DOHH2 (cell line): Measurements from ENCODE around the gene NPM1.

Experiments
- EZH2phosphoT487 ChIP-seq: fragments of 200-600 bp; sonication (generic); IDR thresholded peaks from 2 replicates; pipeline ENCODE4 v1.6.1; 2017; ENCODE audit warnings: borderline replicate concordance, mild to moderate bottlenecking, antibody characterized with exemption, low read length, moderate library complexity, mixed read lengths
- TF ChIP-seq, protein P1 (sequence below): fragments of 200-600 bp; sonication (generic); IDR thresholded peaks from one replicate; pipeline ENCODE4 v1.5.1; 2014; ENCODE audit warnings: antibody characterized with exemption, mild to moderate bottlenecking, low read depth, low read length; ENCODE audit not compliant: poor library complexity, severe bottlenecking

DNA sequence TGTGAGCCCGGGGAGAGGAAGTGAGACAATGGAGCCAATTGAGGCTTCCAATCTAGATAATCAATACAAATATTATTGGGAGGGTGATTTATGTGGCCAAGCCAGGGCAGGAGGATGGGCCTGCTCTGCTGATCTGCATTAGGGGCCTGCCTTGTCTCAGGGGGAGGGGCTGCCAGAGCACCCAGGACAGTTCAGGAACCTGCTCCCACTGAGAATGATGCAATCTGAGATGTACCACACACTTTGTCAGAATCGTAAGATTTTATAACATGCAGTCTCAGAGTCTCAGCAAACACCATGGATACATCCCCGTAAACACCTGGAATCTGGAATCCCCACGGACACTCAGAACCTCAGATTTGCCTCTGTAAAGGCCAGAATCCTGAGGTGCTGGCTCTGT, 51.1 kb downstream of the NPM1 start:
- TF ChIP-seq, protein P1, sequence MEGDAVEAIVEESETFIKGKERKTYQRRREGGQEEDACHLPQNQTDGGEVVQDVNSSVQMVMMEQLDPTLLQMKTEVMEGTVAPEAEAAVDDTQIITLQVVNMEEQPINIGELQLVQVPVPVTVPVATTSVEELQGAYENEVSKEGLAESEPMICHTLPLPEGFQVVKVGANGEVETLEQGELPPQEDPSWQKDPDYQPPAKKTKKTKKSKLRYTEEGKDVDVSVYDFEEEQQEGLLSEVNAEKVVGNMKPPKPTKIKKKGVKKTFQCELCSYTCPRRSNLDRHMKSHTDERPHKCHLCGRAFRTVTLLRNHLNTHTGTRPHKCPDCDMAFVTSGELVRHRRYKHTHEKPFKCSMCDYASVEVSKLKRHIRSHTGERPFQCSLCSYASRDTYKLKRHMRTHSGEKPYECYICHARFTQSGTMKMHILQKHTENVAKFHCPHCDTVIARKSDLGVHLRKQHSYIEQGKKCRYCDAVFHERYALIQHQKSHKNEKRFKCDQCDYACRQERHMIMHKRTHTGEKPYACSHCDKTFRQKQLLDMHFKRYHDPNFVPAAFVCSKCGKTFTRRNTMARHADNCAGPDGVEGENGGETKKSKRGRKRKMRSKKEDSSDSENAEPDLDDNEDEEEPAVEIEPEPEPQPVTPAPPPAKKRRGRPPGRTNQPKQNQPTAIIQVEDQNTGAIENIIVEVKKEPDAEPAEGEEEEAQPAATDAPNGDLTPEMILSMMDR: no peak
- no peak for TF ChIP-seq EZH2phosphoT487
